Endothelial cell of umbilical vein (primary cell): ENCODE measurements around the gene CCDC91. TPM values are rescaled to one million over a fixed set of nuclear protein-coding genes. Genes with fewer than 3 reads are reported as not detected.

Experiments
- BruUV-seq: library from RNA; stranded (reverse); fragments of 400-500 nt; replicated peaks from 2 replicates; lab custom pipeline; 2021; lab: Mats Ljungman, UMichigan
- CTCF ChIA-PET: fragments of 300-600, 350-600 bp; sonication (Branson Sonifier 250); formaldehyde crosslinking; loops from one replicate; lab custom pipeline; 2021; ENCODE audit warnings: antibody characterized with exemption, inconsistent platforms; lab: Charles Lee
- POLR2A ChIA-PET: fragments of 300-600, 350-600 bp; sonication (Branson Sonifier 250); formaldehyde crosslinking; loops from one replicate; lab custom pipeline; 2021; ENCODE audit warnings: antibody characterized with exemption, inconsistent platforms; lab: Charles Lee
- DNase-seq: peaks from one replicate; pipeline ENCODE4 v3.0.0-alpha.2; 2011; ENCODE audit warnings: low read depth, low spot score
- FAIRE-seq: peaks from 2 replicates; lab custom pipeline; 2011; peaks lifted over from hg19 to GRCh38; lab: Jason Lieb, UNC
- H2AFZ ChIP-seq: 2 replicates; pipeline ENCODE4 v1.6.0; 2012; ENCODE audit warnings: low read depth, low read length, control low read depth, inconsistent platforms
- H3K27ac ChIP-seq: 2 replicates; pipeline ENCODE4 v1.5.1; 2011; ENCODE audit warnings: low read depth, mild to moderate bottlenecking, control low read depth, low read length, moderate library complexity; ENCODE audit not compliant: insufficient read depth
- H3K27me3 ChIP-seq, 2 experiments: 2 replicates each; pipeline versions ENCODE4 v1.6.0 to v1.6.1; 2011; ENCODE audit warnings: low read length in 2 of 2, mixed read lengths in 1 of 2; ENCODE audit not compliant: control insufficient read depth in 2 of 2, insufficient read depth in 2 of 2
- H3K36me3 ChIP-seq, 2 experiments: 2 replicates in 1 of 2; 3 replicates in 1 of 2; pipeline ENCODE4 v1.5.1; 2011; ENCODE audit warnings: low read length in 2 of 2, mild to moderate bottlenecking in 1 of 2, moderate library complexity in 1 of 2; ENCODE audit not compliant: control insufficient read depth in 2 of 2, insufficient read depth in 2 of 2; ENCODE audit errors: extremely low read depth in 1 of 2
- H3K4me1 ChIP-seq: 3 replicates; pipeline ENCODE4 v1.5.1; 2011; ENCODE audit warnings: mild to moderate bottlenecking, low read length; ENCODE audit not compliant: control insufficient read depth, insufficient read depth; ENCODE audit errors: extremely low read depth
- H3K4me2 ChIP-seq: 2 replicates; pipeline ENCODE4 v1.6.1; 2011; ENCODE audit warnings: low read length, control low read depth, mixed read lengths; ENCODE audit not compliant: insufficient read depth
- H3K4me3 ChIP-seq, 3 experiments: fragments of 200-600 bp in 1 of 3; sonication (generic), shearing (Covaris generic) in 1 of 3; replicated peaks in 1 of 3; 2 replicates each; pipeline ENCODE4 v1.5.1; 2011 to 2016; ENCODE audit warnings: control low read depth in 3 of 3, low read length in 3 of 3, mild to moderate bottlenecking in 2 of 3, inconsistent platforms in 1 of 3, low read depth in 1 of 3, moderate library complexity in 1 of 3; ENCODE audit not compliant: insufficient read depth in 1 of 3
- H3K79me2 ChIP-seq: 2 replicates; pipeline ENCODE4 v1.6.0; 2012; ENCODE audit warnings: low read length, inconsistent platforms; ENCODE audit not compliant: control insufficient read depth, insufficient read depth
- H3K9ac ChIP-seq: replicated peaks from 2 replicates; pipeline ENCODE3; 2011; ENCODE audit warnings: low read length, control low read depth; ENCODE audit not compliant: insufficient read depth; ENCODE audit errors: extremely low read depth
- H3K9me1 ChIP-seq: replicated peaks from 3 replicates; pipeline ENCODE4 v1.6.0; 2011; ENCODE audit warnings: mild to moderate bottlenecking, low read length; ENCODE audit not compliant: control insufficient read depth, insufficient read depth; ENCODE audit errors: extremely low read depth
- H3K9me3 ChIP-seq: replicated peaks from 2 replicates; pipeline ENCODE4 v1.5.1; 2012; ENCODE audit warnings: low read length, inconsistent platforms; ENCODE audit not compliant: control insufficient read depth, insufficient read depth
- H4K20me1 ChIP-seq: replicated peaks from 2 replicates; pipeline ENCODE3; 2011; ENCODE audit warnings: mild to moderate bottlenecking, low read length; ENCODE audit not compliant: control insufficient read depth, insufficient read depth; ENCODE audit errors: extremely low read depth
- EZH2 ChIP-seq: IDR thresholded peaks from 2 replicates; pipeline ENCODE4 v1.6.1; 2012; ENCODE audit warnings: borderline replicate concordance, low read depth, mild to moderate bottlenecking, moderate library complexity, low read length, inconsistent platforms; ENCODE audit not compliant: severe bottlenecking
- FOS ChIP-seq: IDR thresholded peaks from 2 replicates; pipeline ENCODE4 v1.6.1; 2011; ENCODE audit warnings: mild to moderate bottlenecking, low read length, moderate library complexity, borderline replicate concordance; ENCODE audit not compliant: insufficient read depth
- GATA2 ChIP-seq: IDR thresholded peaks from 2 replicates; pipeline ENCODE4 v1.7.0; 2011; ENCODE audit warnings: low read depth, mild to moderate bottlenecking, moderate library complexity, mixed read lengths, low read length; ENCODE audit not compliant: insufficient read length, insufficient read depth
- JUN ChIP-seq: IDR thresholded peaks from 2 replicates; pipeline ENCODE4 v1.6.1; 2011; ENCODE audit warnings: borderline replicate concordance, low read depth; ENCODE audit not compliant: insufficient read length, insufficient read depth
- MYC ChIP-seq: IDR thresholded peaks from one replicate; pipeline ENCODE4 v1.6.1; 2011; ENCODE audit warnings: mild to moderate bottlenecking, low read depth, low read length
- POLR2A ChIP-seq: IDR thresholded peaks from 2 replicates; pipeline ENCODE4 v1.6.1; 2012; ENCODE audit warnings: low read depth, mild to moderate bottlenecking, control low read depth, low read length
- POLR2AphosphoS5 ChIP-seq: IDR thresholded peaks from 2 replicates; pipeline ENCODE4 v1.6.1; 2012; ENCODE audit warnings: low read depth, mild to moderate bottlenecking, control low read depth, low read length, moderate library complexity; ENCODE audit not compliant: insufficient read depth
- dilution Hi-C: fragments of 300-500 bp; cut with MboI; formaldehyde crosslinking; loops from one replicate; pipeline ENCODE4 v1.15.0; 2019; ENCODE audit warnings: low sequenced_read_pairs; ENCODE audit not compliant: extremely low pct_ligation_motif_present
- intact Hi-C: fragments of 100-400 bp; cut with micrococcal nuclease; formaldehyde crosslinking; loops from one replicate; pipeline ENCODE4 v1.10.0; 2022
- polyA plus RNA-seq, 4 experiments: library from polyadenylated mRNA; depleted of rRNA in 3 of 4; stranded (reverse) in 3 of 4; unstranded in 1 of 4; fragments of >200 nt; gene quantifications; 2 replicates each; pipeline versions ENCODE4 v1.2.1 to v1.2.3, GENCODE V29; 2011 to 2012; ENCODE audit warnings: missing spikeins in 1 of 4
- total RNA-seq: library from RNA; stranded (reverse); gene quantifications from 2 replicates; pipeline ENCODE4 v1.2.3, GENCODE V29; 2021
- TF ChIP-seq, protein P1 (sequence below): IDR thresholded peaks from 2 replicates; pipeline ENCODE4 v1.6.1; 2011; ENCODE audit not compliant: insufficient read depth, insufficient read length
- TF ChIP-seq, protein P2 (sequence below), 2 donors: IDR thresholded peaks; 1 replicate in 1 of 2; 2 replicates in 1 of 2; pipeline ENCODE4 v1.5.1; 2011; ENCODE audit warnings: low read length in 2 of 2, mild to moderate bottlenecking in 2 of 2, moderate library complexity in 2 of 2, control low read depth in 1 of 2, inconsistent platforms in 1 of 2, low read depth in 1 of 2; ENCODE audit not compliant: insufficient read depth in 1 of 2; ENCODE audit errors: extremely low read depth in 1 of 2

The CCDC91 gene
- total and polyA plus RNA-seq, 2 donors (not counting 3 experiments of a cell fraction or from before 2014, with no cell fraction given) = 3.8 to 10.5 TPM

DNA sequence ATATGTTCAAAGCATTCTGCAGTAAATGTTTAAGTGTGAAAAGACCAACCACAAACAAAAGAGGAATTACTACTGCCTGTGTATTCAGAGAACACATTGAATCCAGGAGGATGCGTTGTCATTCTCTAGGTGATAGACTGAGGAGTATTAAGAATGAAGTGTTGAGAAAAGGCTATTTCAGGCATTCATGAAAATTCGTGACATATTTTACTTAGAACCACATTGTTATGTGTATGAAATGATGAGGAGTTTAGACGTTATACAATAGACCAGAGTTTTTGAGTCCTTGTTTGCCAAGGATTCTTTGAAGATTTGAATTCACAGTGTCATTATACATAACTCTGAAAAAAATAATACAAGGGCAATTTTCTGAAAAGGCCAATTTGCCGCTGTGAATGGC is 251.8 kb downstream of the CCDC91 start:
- H2AFZ ChIP-seq = no peak overlapping the region
- H3K27ac ChIP-seq = no peak overlapping the region
- H3K9me1 ChIP-seq = no peaks in the 10 kb centered on the region
- H4K20me1 ChIP-seq = no peaks in the 10 kb centered on the region
- no peaks in the 10 kb centered on the region for H3K9me3 ChIP-seq
- POLR2A ChIA-PET = no interaction called here
- no peaks in the 10 kb centered on the region for H3K79me2 ChIP-seq
- no TSS peak for BruUV-seq
- no peak overlapping the region for H3K4me2 ChIP-seq
- no peak overlapping the region for H3K9ac ChIP-seq
- intact Hi-C loops (no loop called here), dilution Hi-C loops (no loop called here)
- TF ChIP-seq JUN (no peak), FOS (no peak), MYC (no peak), POLR2AphosphoS5 (no peak), POLR2A (no peak), EZH2 (no peak), GATA2 (no peak)
- TF ChIP-seq, protein P1, sequence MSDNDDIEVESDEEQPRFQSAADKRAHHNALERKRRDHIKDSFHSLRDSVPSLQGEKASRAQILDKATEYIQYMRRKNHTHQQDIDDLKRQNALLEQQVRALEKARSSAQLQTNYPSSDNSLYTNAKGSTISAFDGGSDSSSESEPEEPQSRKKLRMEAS = no peak
- TF ChIP-seq, protein P2, sequence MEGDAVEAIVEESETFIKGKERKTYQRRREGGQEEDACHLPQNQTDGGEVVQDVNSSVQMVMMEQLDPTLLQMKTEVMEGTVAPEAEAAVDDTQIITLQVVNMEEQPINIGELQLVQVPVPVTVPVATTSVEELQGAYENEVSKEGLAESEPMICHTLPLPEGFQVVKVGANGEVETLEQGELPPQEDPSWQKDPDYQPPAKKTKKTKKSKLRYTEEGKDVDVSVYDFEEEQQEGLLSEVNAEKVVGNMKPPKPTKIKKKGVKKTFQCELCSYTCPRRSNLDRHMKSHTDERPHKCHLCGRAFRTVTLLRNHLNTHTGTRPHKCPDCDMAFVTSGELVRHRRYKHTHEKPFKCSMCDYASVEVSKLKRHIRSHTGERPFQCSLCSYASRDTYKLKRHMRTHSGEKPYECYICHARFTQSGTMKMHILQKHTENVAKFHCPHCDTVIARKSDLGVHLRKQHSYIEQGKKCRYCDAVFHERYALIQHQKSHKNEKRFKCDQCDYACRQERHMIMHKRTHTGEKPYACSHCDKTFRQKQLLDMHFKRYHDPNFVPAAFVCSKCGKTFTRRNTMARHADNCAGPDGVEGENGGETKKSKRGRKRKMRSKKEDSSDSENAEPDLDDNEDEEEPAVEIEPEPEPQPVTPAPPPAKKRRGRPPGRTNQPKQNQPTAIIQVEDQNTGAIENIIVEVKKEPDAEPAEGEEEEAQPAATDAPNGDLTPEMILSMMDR (IDR thresholded peaks at IDR 0.05; ENCODE audit: extremely low read depth in 1 of 2, insufficient read depth in 1 of 2, low read depth in 1 of 2, low read length in 2 of 2) = no peak
- H3K4me1 ChIP-seq = no peaks in the 10 kb centered on the region
- DNase-seq = no peak
- H3K4me3 ChIP-seq = no peak overlapping the region
- H3K27me3 ChIP-seq = no peaks in the 10 kb centered on the region
- FAIRE-seq = no peak
- CTCF ChIA-PET = no interaction called here
- H3K36me3 ChIP-seq = no peaks in the 10 kb centered on the region
